Stimulated activated CD4-positive, alpha-beta T cell treated with anti-CD3 and anti-CD28 coated beads, Interleukin-12 subunit alpha, Interleukin-12 subunit beta, amount 100 ng/mL, for 48 hours (primary cell): ENCODE measurements around the gene SSTR4.
"Not testable (repeated sequence)": the region's sequence is repeated elsewhere in the genome, so short reads cannot be mapped to it uniquely, and the experiment has no call there.

Source experiments
- DNase-seq, 3 donors: peaks; one replicate each; pipeline ENCODE4 v3.0.0-alpha.2; 2020; ENCODE audit warnings: low read depth in 2 of 3, low spot score in 1 of 3

The SSTR4 gene

GRCh38 chr20:23034721-23035671 is at the start of gene SSTR4:
SSTR4 (plus strand) TSS chr20:23035312; CDS start chr20:23035484, 172 bp downstream.
- no peak for DNase-seq

GRCh38 chr20:22986601-22987000 is 48.5 kb upstream of the SSTR4 start:
- DNase-seq = no peak

- DNase-seq = not testable (repeated sequence)
Observed at GRCh38 chr20:22991424-22991823, 43.7 kb upstream of the SSTR4 start.

GRCh38 chr20:22993823-22994222 is 41.3 kb upstream of the SSTR4 start:
- DNase-seq = no peak

- no peak for DNase-seq
Observed at GRCh38 chr20:22995923-22996322, 39.2 kb upstream of the SSTR4 start.

GRCh38 chr20:22998476-22998875 is 36.6 kb upstream of the SSTR4 start:
- no peak for DNase-seq

- DNase-seq = no peak
Observed at GRCh38 chr20:22999756-23000155, 35.4 kb upstream of the SSTR4 start.

GRCh38 chr20:23000232-23000947 is 34.7 kb upstream of the SSTR4 start:
- DNase-seq = no peak

GRCh38 chr20:23002276-23002675 is 32.8 kb upstream of the SSTR4 start:
- no peak for DNase-seq

GRCh38 chr20:23003077-23003635 is 32.0 kb upstream of the SSTR4 start:
- no peak for DNase-seq

- DNase-seq = no peak
Observed at GRCh38 chr20:23003881-23004460, 31.1 kb upstream of the SSTR4 start.

- no peak for DNase-seq
Observed at GRCh38 chr20:23005776-23006175, 29.3 kb upstream of the SSTR4 start.

- DNase-seq = no peak
Observed at GRCh38 chr20:23007462-23007861, 27.6 kb upstream of the SSTR4 start.

- DNase-seq = no peak
Observed at GRCh38 chr20:23007886-23008655, 27.0 kb upstream of the SSTR4 start.

GRCh38 chr20:23008667-23009066 is 26.4 kb upstream of the SSTR4 start:
- DNase-seq = no peak

GRCh38 chr20:23009636-23010035 is 25.5 kb upstream of the SSTR4 start:
- no peak for DNase-seq

- no peak for DNase-seq
Observed at GRCh38 chr20:23010096-23010495, 25.0 kb upstream of the SSTR4 start.

- DNase-seq = no peak
Observed at GRCh38 chr20:23011008-23011721, 23.9 kb upstream of the SSTR4 start.

- no peak for DNase-seq
Observed at GRCh38 chr20:23013429-23013828, 21.7 kb upstream of the SSTR4 start.

GRCh38 chr20:23017516-23017915 is 17.6 kb upstream of the SSTR4 start:
- DNase-seq = no peak
